SK-N-SH treated with all-trans-retinoic acid at 6 μM for 48 hours (cell line): ENCODE measurements around the gene WFS1.

Source experiments
- CREB5 ChIP-seq: fragments of 250-450 bp; sonication (Bioruptor Pico); IDR thresholded peaks from 2 replicates; pipeline ENCODE4 v1.5.1; 2020; ENCODE audit warnings: low read depth, mild to moderate bottlenecking, moderate library complexity
- CSRNP3 ChIP-seq: fragments of 250-450 bp; sonication (Bioruptor Pico); IDR thresholded peaks from 2 replicates; pipeline ENCODE4 v1.5.1; 2021; ENCODE audit warnings: mild to moderate bottlenecking, moderate library complexity
- GLIS3 ChIP-seq: fragments of 250-450 bp; sonication (Bioruptor Pico); IDR thresholded peaks from 2 replicates; pipeline ENCODE4 v1.5.0; 2020; ENCODE audit warnings: mild to moderate bottlenecking, moderate library complexity
- ISL1 ChIP-seq: fragments of 250-450 bp; sonication (Bioruptor Pico); IDR thresholded peaks from 2 replicates; pipeline ENCODE4 v2.1.2; 2022; ENCODE audit warnings: mild to moderate bottlenecking, moderate library complexity
- OSR1 ChIP-seq: fragments of 250-450 bp; sonication (Bioruptor Pico); IDR thresholded peaks from 2 replicates; pipeline ENCODE4 v1.8.0; 2022; ENCODE audit warnings: moderate library complexity, mild to moderate bottlenecking, inconsistent platforms
- PATZ1 ChIP-seq: fragments of 250-450 bp; sonication (Bioruptor Pico); IDR thresholded peaks from 2 replicates; pipeline ENCODE4 v1.8.0; 2020; ENCODE audit warnings: mild to moderate bottlenecking, moderate library complexity, borderline replicate concordance
- POU6F1 ChIP-seq: fragments of 250-450 bp; sonication (Bioruptor Pico); IDR thresholded peaks from 2 replicates; pipeline ENCODE4 v1.8.0; 2021; ENCODE audit warnings: low read depth, mild to moderate bottlenecking, moderate library complexity, borderline replicate concordance
- PPARA ChIP-seq: fragments of 250-450 bp; sonication (Bioruptor Pico); IDR thresholded peaks from 2 replicates; pipeline ENCODE4 v1.5.0; 2020; ENCODE audit warnings: mild to moderate bottlenecking, borderline replicate concordance
- SNAI2 ChIP-seq: fragments of 250-450 bp; sonication (Bioruptor Pico); IDR thresholded peaks from 2 replicates; pipeline ENCODE4 v1.5.0; 2020; ENCODE audit warnings: mild to moderate bottlenecking, moderate library complexity
- TOX ChIP-seq: fragments of 250-450 bp; sonication (Bioruptor Pico); IDR thresholded peaks from 2 replicates; pipeline ENCODE4 v1.8.0; 2021; ENCODE audit warnings: mild to moderate bottlenecking, moderate library complexity, borderline replicate concordance
- TSHZ2 ChIP-seq: fragments of 250-450 bp; sonication (Bioruptor Pico); IDR thresholded peaks from 2 replicates; pipeline ENCODE4 v1.5.0; 2020; ENCODE audit warnings: mild to moderate bottlenecking, moderate library complexity
- ZFP30 ChIP-seq: fragments of 450-650 bp; formaldehyde crosslinking; IDR thresholded peaks from 2 replicates; pipeline ENCODE4 v1.5.0; 2022; ENCODE audit warnings: mild to moderate bottlenecking, moderate library complexity
- ZNF565 ChIP-seq: fragments of 450-650 bp; formaldehyde crosslinking; conservative IDR thresholded peaks from 2 replicates; pipeline ENCODE4 v1.5.0; 2020; ENCODE audit warnings: low read depth, mild to moderate bottlenecking, moderate library complexity
- ZNF70 ChIP-seq: fragments of 450-650 bp; formaldehyde crosslinking; IDR thresholded peaks from 2 replicates; pipeline ENCODE4 v1.5.0; 2020; ENCODE audit warnings: mild to moderate bottlenecking, moderate library complexity

GRCh38 chr4:6302869-6303268 lies 33.2 kb downstream of the WFS1 start:
- TF ChIP-seq TSHZ2 (CRISPR knock-in tag) (no peak), TOX (CRISPR knock-in tag) (no peak), ZNF70 (CRISPR knock-in tag) (no peak), ZNF565 (CRISPR knock-in tag) (no peak), PATZ1 (CRISPR knock-in tag) (no peak), OSR1 (CRISPR knock-in tag) (no peak), GLIS3 (CRISPR knock-in tag) (no peak), ZFP30 (CRISPR knock-in tag) (no peak), CREB5 (CRISPR knock-in tag) (no peak), POU6F1 (CRISPR knock-in tag) (no peak), PPARA (CRISPR knock-in tag) (no peak), SNAI2 (CRISPR knock-in tag) (no peak), ISL1 (CRISPR knock-in tag) (no peak), CSRNP3 (no peak)
